K562 (cell line): ENCODE measurements around the gene MB21D2. TPM values are rescaled to one million over a fixed set of nuclear protein-coding genes. Genes with fewer than 3 reads are reported as not detected.
A peak's percentile ranks its signal among the peaks of the same experiment; 100 is the strongest.
"Not testable (repeated sequence)": the region's sequence is repeated elsewhere in the genome, so short reads cannot be mapped to it uniquely, and the experiment has no call there.

Experiments
- ATAC-seq: fragments of 200-7000 bp; cut with Tn5 transposase; 3 replicates; pipeline ENCODE4 v1.9.1; 2020; ENCODE audit warnings: moderate library complexity
- BruUV-seq: library from RNA; stranded (reverse); fragments of 400-500 nt; replicated peaks from 2 replicates; lab custom pipeline; 2021; lab: Mats Ljungman, UMichigan
- CTCF ChIA-PET: fragments of 300-600 bp; formaldehyde crosslinking; extraction: SDS; loops from one replicate; lab custom pipeline; 2021; ENCODE audit warnings: low intra/inter-chr PET ratio; lab: Yijun Ruan, JAX
- POLR2A ChIA-PET: fragments of 300-600, 350-650 bp; sonication (Branson Sonifier 250); formaldehyde crosslinking; extraction: SDS; loops from one replicate; lab custom pipeline; 2021; ENCODE audit warnings: antibody characterized with exemption, inconsistent platforms; lab: Yijun Ruan, JAX
- DNase-seq, 4 experiments: peaks; one replicate each; pipeline versions ENCODE4 v3.0.0 to v3.0.0-alpha.2; 2011 to 2018; ENCODE audit warnings: low spot score in 3 of 4, mixed read lengths in 3 of 4; ENCODE audit errors: extremely low read depth in 1 of 4
- FAIRE-seq: peaks from 2 replicates; lab custom pipeline; 2011; peaks lifted over from hg19 to GRCh38; lab: Jason Lieb, UNC
- H2AFZ ChIP-seq: 2 replicates; pipeline ENCODE4 v1.6.0; 2011; ENCODE audit warnings: low read depth, low read length, control low read depth, inconsistent platforms
- H3K27ac ChIP-seq: fragments of 200-600 bp; 3 replicates; pipeline ENCODE4 v1.8.0; 2011; ENCODE audit warnings: low read depth, mild to moderate bottlenecking, control low read depth, inconsistent platforms, low read length, moderate library complexity, mixed read lengths; ENCODE audit errors: extremely low read depth
- H3K27me3 ChIP-seq, 2 experiments: fragments of 300-600 bp in 1 of 2; 2 replicates in 1 of 2; 3 replicates in 1 of 2; pipeline versions ENCODE4 v1.6.0 to v1.8.0; 2011; ENCODE audit warnings: inconsistent platforms in 2 of 2, low read length in 2 of 2, mild to moderate bottlenecking in 1 of 2, mixed read lengths in 1 of 2, moderate library complexity in 1 of 2; ENCODE audit not compliant: control insufficient read depth in 2 of 2, insufficient read depth in 2 of 2
- H3K36me3 ChIP-seq: fragments of 300-600 bp; 3 replicates; pipeline ENCODE4 v1.8.0; 2011; ENCODE audit warnings: mild to moderate bottlenecking, low read length, inconsistent platforms; ENCODE audit not compliant: control insufficient read depth, insufficient read depth
- H3K4me1 ChIP-seq, 2 experiments: fragments of 200-600 bp in 1 of 2; replicated peaks in 1 of 2; 2 replicates in 1 of 2; 3 replicates in 1 of 2; pipeline versions ENCODE4 v1.5.1 to v1.8.0; 2011; ENCODE audit warnings: inconsistent platforms in 2 of 2, low read length in 2 of 2, mild to moderate bottlenecking in 1 of 2, mixed read lengths in 1 of 2, moderate library complexity in 1 of 2; ENCODE audit not compliant: control insufficient read depth in 2 of 2, insufficient read depth in 2 of 2
- H3K4me2 ChIP-seq: 2 replicates; pipeline ENCODE4 v1.6.1; 2011; ENCODE audit warnings: low read length, control low read depth, inconsistent platforms, mixed read lengths; ENCODE audit not compliant: insufficient read depth
- H3K4me3 ChIP-seq: fragments of 200-600 bp; sonication (generic), shearing (Covaris generic); 2 replicates; pipeline ENCODE4 v1.5.1; 2016; ENCODE audit warnings: control low read depth, inconsistent platforms
- H3K79me2 ChIP-seq: fragments of 200-600 bp; 3 replicates; pipeline ENCODE4 v1.8.0; 2011; ENCODE audit warnings: low read length, inconsistent platforms; ENCODE audit not compliant: control insufficient read depth, insufficient read depth
- H3K9ac ChIP-seq, 2 experiments: 2 replicates each; pipeline versions ENCODE4 v1.6.0 to v1.6.1; 2011; ENCODE audit warnings: low read depth in 2 of 2, low read length in 2 of 2, control low read depth in 1 of 2, inconsistent platforms in 1 of 2, mild to moderate bottlenecking in 1 of 2, mixed read lengths in 1 of 2; ENCODE audit not compliant: insufficient read depth in 1 of 2
- H3K9me1 ChIP-seq: one replicate; pipeline ENCODE4 v1.6.0; 2011; ENCODE audit warnings: inconsistent platforms, mild to moderate bottlenecking, low read length, moderate library complexity; ENCODE audit not compliant: control insufficient read depth, insufficient read depth
- H3K9me3 ChIP-seq: replicated peaks from 2 replicates; pipeline ENCODE4 v1.5.1; 2011; ENCODE audit warnings: low read depth, low read length, inconsistent platforms; ENCODE audit not compliant: control insufficient read depth, insufficient read depth
- H4K20me1 ChIP-seq: replicated peaks from 2 replicates; pipeline ENCODE4 v1.6.1; 2011; ENCODE audit warnings: low read length, inconsistent platforms, mixed read lengths; ENCODE audit not compliant: control insufficient read depth, insufficient read depth
- BRD9 ChIP-seq: fragments of 450-650 bp; IDR thresholded peaks from 2 replicates; pipeline ENCODE4 v1.6.1; 2018; ENCODE audit warnings: low read depth; ENCODE audit not compliant: partially characterized antibody
- EGR1 ChIP-seq: fragments of 450-650 bp; conservative IDR thresholded peaks from 2 replicates; pipeline ENCODE4 v1.6.1; 2017; ENCODE audit warnings: mild to moderate bottlenecking
- ELF1 ChIP-seq: fragments of 200-800 bp; sonication (Bioruptor generic); IDR thresholded peaks from 2 replicates; pipeline ENCODE4 v1.6.1; 2016; ENCODE audit warnings: missing genetic modification characterization, missing compliant biosample characterization
- PTRF ChIP-seq: fragments of 450-650 bp; IDR thresholded peaks from 2 replicates; pipeline ENCODE4 v1.6.1; 2016; ENCODE audit warnings: mild to moderate bottlenecking, missing genetic modification characterization, missing compliant biosample characterization
- STAT5B ChIP-seq: fragments of 250-450 bp; sonication (Bioruptor Pico); IDR thresholded peaks from 2 replicates; pipeline ENCODE4 v1.8.0; 2021; ENCODE audit warnings: mild to moderate bottlenecking, inconsistent platforms
- YY1 ChIP-seq, 3 experiments: IDR thresholded peaks; 2 replicates each; pipeline ENCODE4 v1.6.1; 2011; ENCODE audit warnings: low read length in 2 of 3, mild to moderate bottlenecking in 2 of 3, moderate library complexity in 2 of 3, borderline replicate concordance in 1 of 3, control low read depth in 1 of 3, low read depth in 1 of 3; ENCODE audit not compliant: insufficient read depth in 3 of 3, insufficient replicate concordance in 2 of 3, control insufficient read depth in 1 of 3, insufficient read length in 1 of 3; ENCODE audit errors: extremely low read depth in 1 of 3
- ZNF174 ChIP-seq: fragments of 250-450 bp; sonication (Bioruptor Pico); IDR thresholded peaks from 2 replicates; pipeline ENCODE4 v1.4.0; 2020; ENCODE audit warnings: mild to moderate bottlenecking
- ZNF23 ChIP-seq: fragments of 250-450 bp; sonication (Bioruptor Pico); IDR thresholded peaks from 2 replicates; pipeline ENCODE4 v1.4.0; 2020; ENCODE audit warnings: mild to moderate bottlenecking
- WGBS: fragments of 100-300 bp; shearing (Covaris generic); methylation state at CpG from one replicate; pipeline ENCODE4 v1.1.6; 2016; ENCODE audit warnings: low coverage, mixed read lengths; ENCODE audit not compliant: insufficient coverage; ENCODE audit errors: missing lambda C conversion rate; 5-methylcytosine and 5-hydroxymethylcytosine counted together
- in situ Hi-C: fragments of 300-500 bp; cut with MboI; formaldehyde crosslinking; loops from 4 replicates; pipeline ENCODE4 v1.15.0; 2018; ENCODE audit warnings: inconsistent platforms, mixed read lengths
- intact Hi-C: fragments of 100-400 bp; cut with micrococcal nuclease; formaldehyde crosslinking; loops from 2 replicates; pipeline ENCODE4 v1.14.2; 2022
- polyA plus RNA-seq, 8 experiments: library from polyadenylated mRNA; depleted of rRNA in 4 of 8; stranded (reverse) in 5 of 8; unstranded in 3 of 8; fragments of >200 nt; fragmentation: Nextera tagmentation in 2 of 8; fragmentation: Illumina TruSeq in 1 of 8; extraction: Ambion mirVana in 2 of 8; extraction: Trizol in 1 of 8; gene quantifications; 2 replicates each; pipeline versions ENCODE4 v1.2.1 to v1.2.3, GENCODE V29; 2011 to 2014; ENCODE audit warnings: inconsistent platforms in 1 of 8, missing spikeins in 1 of 8
- total RNA-seq, 7 experiments: library from RNA; depleted of rRNA in 6 of 7; stranded (reverse); fragments of >200 nt in 6 of 7; fragmentation: Illumina TruSeq in 2 of 7; extraction: Trizol in 2 of 7; gene quantifications; 2 replicates each; pipeline versions ENCODE4 v1.2.1 to v1.2.3, GENCODE V29; 2011 to 2021; ENCODE audit warnings: low replicate concordance in 1 of 7

MB21D2 gene
- total and polyA plus RNA-seq, 9 of the 15 experiments (the other 6 are each of a cell fraction or from before 2014, with no cell fraction given) = 0.01 TPM; not detected in 8

DNA sequence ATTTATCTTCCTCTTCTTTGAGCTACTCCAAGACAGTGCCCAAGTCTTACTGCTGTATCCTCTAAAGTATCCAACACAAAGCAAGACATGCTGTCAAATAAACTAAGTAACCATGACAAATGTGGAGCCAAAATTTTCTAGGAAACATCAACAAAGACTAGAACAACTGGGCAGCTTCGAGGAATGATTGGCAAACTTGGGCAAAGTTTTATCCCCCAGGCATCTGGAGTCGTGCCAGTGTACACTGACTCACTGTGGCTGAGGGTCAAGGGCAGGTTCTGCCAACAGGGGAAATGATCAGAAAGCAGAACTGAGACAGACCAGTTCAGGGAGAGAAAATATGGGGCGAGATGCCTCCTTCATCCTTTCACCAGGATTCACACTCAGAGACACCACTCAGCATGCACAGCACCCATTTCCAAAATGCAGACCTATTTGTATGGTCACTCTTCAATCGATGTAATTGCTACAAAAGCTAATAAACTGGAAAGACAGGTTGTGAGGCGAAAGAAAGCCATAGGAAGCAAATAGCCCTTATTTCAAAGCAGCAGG, 65.8 kb downstream of the MB21D2 start:
- Histone ChIP-seq H3K4me3 (no peak overlapping the region), H2AFZ (no peak overlapping the region), H3K36me3 (no peaks in the 10 kb centered on the region), H3K4me1 (no peaks in the 10 kb centered on the region), H3K27ac (no peak overlapping the region), H3K79me2 (no peaks in the 10 kb centered on the region), H4K20me1 (no peaks in the 10 kb centered on the region), H3K9me1 (no peaks in the 10 kb centered on the region), H3K27me3 (no peaks in the 10 kb centered on the region; a peak in 1 of 5 replicates), H3K9ac (no peak overlapping the region), H3K4me2 (no peak overlapping the region), H3K9me3 (no peaks in the 10 kb centered on the region)
- 0% methylated on average over 5 of the region's 5 CpGs for WGBS
- ATAC-seq (no peak), FAIRE-seq (no peak), DNase-seq (no peak)
- CTCF ChIA-PET = no interaction called here
- POLR2A ChIA-PET = no interaction called here
- no peak for TF ChIP-seq ZNF23 (CRISPR knock-in tag)
- TF ChIP-seq ZNF174 (CRISPR knock-in tag) = no peak
- no peak for TF ChIP-seq STAT5B (CRISPR knock-in tag)
- no peak for TF ChIP-seq ELF1
- TF ChIP-seq BRD9 = no peak
- in situ Hi-C loops = no loop called here
- intact Hi-C loops = no loop called here
- no TSS peak for BruUV-seq

DNA sequence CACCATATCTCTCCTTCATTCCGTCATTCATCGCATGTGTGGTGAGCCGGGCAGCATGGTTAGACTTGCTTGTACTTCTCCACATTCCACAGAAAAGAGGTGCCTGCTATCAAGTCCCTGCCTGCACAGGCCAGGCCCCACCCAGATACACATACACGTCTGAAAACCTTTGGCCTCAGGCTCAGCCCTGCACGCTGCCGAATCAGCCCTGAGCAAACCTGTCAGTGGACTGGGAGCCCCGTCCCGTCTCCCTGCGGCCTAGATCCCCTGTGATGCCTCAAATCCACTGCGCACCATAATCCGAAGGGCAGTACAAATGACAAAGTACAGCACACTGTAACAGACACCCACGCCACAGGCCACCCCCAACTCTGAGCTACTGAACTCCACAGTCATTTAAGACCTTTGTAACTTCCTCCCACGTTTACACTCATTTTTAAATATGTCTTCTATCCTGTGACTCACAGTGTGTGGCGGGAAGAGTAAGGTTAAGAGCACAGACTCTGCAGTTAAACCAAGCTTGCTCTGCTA, 67.1 kb downstream of the MB21D2 start:
- TF ChIP-seq PTRF (tag) (no peak), YY1 (IDR thresholded peaks at IDR 0.05; ENCODE audit: borderline replicate concordance in 1 of 3, control insufficient read depth in 1 of 3, extremely low read depth in 1 of 3, insufficient read depth in 3 of 3, insufficient read length in 1 of 3, insufficient replicate concordance in 2 of 3, low read depth in 1 of 3, low read length in 2 of 3) (peak in 1 of 3 experiments; percentile 9), EGR1 (peak; percentile 81)
- in situ Hi-C loops = no loop called here
- H3K9me3 ChIP-seq = no peaks in the 10 kb centered on the region
- H3K79me2 ChIP-seq = no peaks in the 10 kb centered on the region
- BruUV-seq = no TSS peak
- H3K27ac ChIP-seq = no peak overlapping the region
- H3K36me3 ChIP-seq = no peaks in the 10 kb centered on the region
- CTCF ChIA-PET = no interaction called here
- H3K9ac ChIP-seq = no peak overlapping the region
- no peak overlapping the region for H3K4me2 ChIP-seq
- H3K4me3 ChIP-seq = no peak overlapping the region
- H2AFZ ChIP-seq = peak overlapping the region; percentile 16; the same call in 1 of the 2 replicates
- H3K9me1 ChIP-seq = no peaks in the 10 kb centered on the region
- H3K27me3 ChIP-seq = no peaks in the 10 kb centered on the region; a peak in 1 of 5 replicates
- ATAC-seq (peak; percentile 60), DNase-seq (peak in 1 of 4 experiments; percentile 5), FAIRE-seq (no peak)
- POLR2A ChIA-PET = interaction anchor here (0.9 kb wide), 1 partner anchor 31 kb away, joined by 3 read pairs; no protein-coding TSS in a partner anchor
- intact Hi-C loops = no loop called here
- H4K20me1 ChIP-seq = no peaks in the 10 kb centered on the region
- no peaks in the 10 kb centered on the region for H3K4me1 ChIP-seq
- WGBS = 2% methylated on average over 14 of the region's 14 CpGs

DNA sequence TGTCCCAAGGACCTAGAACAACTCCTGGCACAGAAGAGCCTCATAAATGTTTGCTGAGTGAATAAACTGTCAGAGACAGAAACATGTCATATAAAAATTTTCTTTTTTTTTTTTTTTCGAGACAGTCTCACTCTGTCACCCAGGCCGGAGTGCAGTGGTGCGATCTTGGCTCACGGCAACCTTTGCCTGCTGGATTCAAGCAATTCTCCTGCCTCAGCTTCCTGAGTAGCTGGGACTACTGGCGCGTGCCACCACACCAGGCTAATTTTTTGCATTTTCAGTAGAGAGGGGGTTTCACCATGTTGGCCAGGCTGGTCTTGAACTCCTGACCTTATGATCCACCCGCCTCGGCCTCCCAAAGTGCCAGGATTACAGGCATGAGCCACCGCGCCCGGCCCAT, 67.8 kb downstream of the MB21D2 start:
- H4K20me1 ChIP-seq, CTCF ChIA-PET, H2AFZ ChIP-seq, in situ Hi-C loops, H3K4me3 ChIP-seq, H3K9me1 ChIP-seq, H3K27me3 ChIP-seq, intact Hi-C loops, H3K36me3 ChIP-seq, FAIRE-seq, DNase-seq, H3K9ac ChIP-seq, BruUV-seq, H3K79me2 ChIP-seq, H3K9me3 ChIP-seq, H3K4me1 ChIP-seq, H3K4me2 ChIP-seq, ATAC-seq, POLR2A ChIA-PET, H3K27ac ChIP-seq: not testable (repeated sequence)
- WGBS = 21% methylated on average over 9 of the region's 11 CpGs
